Stimulated activated CD8-positive, alpha-beta memory T cell treated with anti-CD3 and anti-CD28 coated beads, Interleukin-4, amount 100 ng/mL, for 4 hours (primary cell): ENCODE results near the gene UBTD2.
"Not testable (repeated sequence)": the region's sequence is repeated elsewhere in the genome, so short reads cannot be mapped to it uniquely, and the experiment has no call there.

Source experiments
- DNase-seq, 2 donors: peaks; one replicate each; pipeline ENCODE4 v3.0.0-alpha.2; 2020; ENCODE audit warnings: low read depth in 2 of 2, low spot score in 1 of 2

The UBTD2 gene

GRCh38 chr5:172283020-172283861, at the start of gene UBTD2:
UBTD2 (minus strand) TSS chr5:172283764; CDS start chr5:172283665, 99 bp downstream.
- DNase-seq = peak; percentile 38 to 50

GRCh38 chr5:172326901-172327300, 43.3 kb upstream of the UBTD2 start:
- DNase-seq = not testable (repeated sequence)

GRCh38 chr5:172325452-172325851, 41.9 kb upstream of the UBTD2 start:
- DNase-seq = no peak

- no peak for DNase-seq
Observed at GRCh38 chr5:172322028-172322965, 38.7 kb upstream of the UBTD2 start.

- DNase-seq = no peak
Observed at GRCh38 chr5:172321593-172321992, 38.0 kb upstream of the UBTD2 start.

- DNase-seq = no peak
Observed at GRCh38 chr5:172319708-172320441, 36.3 kb upstream of the UBTD2 start.

GRCh38 chr5:172315587-172316493, 32.3 kb upstream of the UBTD2 start:
- DNase-seq = no peak

- no peak for DNase-seq
Observed at GRCh38 chr5:172313915-172314314, 30.4 kb upstream of the UBTD2 start.

- DNase-seq = no peak
Observed at GRCh38 chr5:172312286-172312685, 28.7 kb upstream of the UBTD2 start.

- no peak for DNase-seq
Observed at GRCh38 chr5:172311605-172312004, 28.0 kb upstream of the UBTD2 start.

GRCh38 chr5:172311026-172311425, 27.5 kb upstream of the UBTD2 start:
- no peak for DNase-seq

- no peak for DNase-seq
Observed at GRCh38 chr5:172305380-172305779, 21.8 kb upstream of the UBTD2 start.

- no peak for DNase-seq
Observed at GRCh38 chr5:172303572-172304335, 20.2 kb upstream of the UBTD2 start.

- no peak for DNase-seq
Observed at GRCh38 chr5:172303162-172303561, 19.6 kb upstream of the UBTD2 start.

- DNase-seq = no peak
Observed at GRCh38 chr5:172302047-172302710, 18.6 kb upstream of the UBTD2 start.

GRCh38 chr5:172299916-172300439, 16.4 kb upstream of the UBTD2 start:
- DNase-seq = no peak

- DNase-seq = no peak
Observed at GRCh38 chr5:172294831-172295230, 11.3 kb upstream of the UBTD2 start.

GRCh38 chr5:172293745-172294342, 10.3 kb upstream of the UBTD2 start:
- DNase-seq = no peak
